Transverse colon (tissue), 4 donors: Measurements from ENCODE around the gene DTX4. TPM values are rescaled to one million over a fixed set of nuclear protein-coding genes. Genes with fewer than 3 reads are reported as not detected.

ENCODE experiments used
- DNase-seq: peaks from one replicate; pipeline ENCODE4 v3.0.0-alpha.2; 2019
- H3K27ac ChIP-seq, 4 donors: fragments of 200-600 bp; sonication (generic); 2 replicates each; pipeline ENCODE4 v1.5.1; 2016 to 2018; ENCODE audit warnings: inconsistent platforms in 4 of 4
- H3K27me3 ChIP-seq: fragments of 200-600 bp; sonication (generic); 2 replicates; pipeline ENCODE4 v1.5.1; 2017; ENCODE audit warnings: inconsistent platforms
- H3K36me3 ChIP-seq, 4 donors: fragments of 200-600 bp; sonication (generic); 2 replicates each; pipeline ENCODE4 v1.5.1; 2017 to 2019; ENCODE audit warnings: inconsistent platforms in 4 of 4
- H3K4me1 ChIP-seq, 4 donors: fragments of 200-600 bp; sonication (generic); 2 replicates each; pipeline ENCODE4 v1.5.1; 2017 to 2020; ENCODE audit warnings: inconsistent platforms in 4 of 4
- H3K4me3 ChIP-seq, 4 donors: fragments of 200-600 bp; sonication (generic); 1 replicate in 1 of 4; 2 replicates in 3 of 4; pipeline versions ENCODE4 v1.5.1 to v1.6.1; 2017 to 2019; ENCODE audit warnings: inconsistent platforms in 4 of 4
- H3K9me3 ChIP-seq, 2 donors: fragments of 200-600 bp; sonication (generic); 2 replicates each; pipeline ENCODE4 v1.5.1; 2017 to 2019; ENCODE audit warnings: inconsistent platforms in 2 of 2
- EP300 ChIP-seq: sonication (generic); formaldehyde crosslinking; IDR thresholded peaks from one replicate; pipeline ENCODE4 v1.6.1; 2017; ENCODE audit warnings: antibody characterized with exemption, low read depth
- POLR2A ChIP-seq: fragments of 450-650 bp; IDR thresholded peaks from one replicate; pipeline ENCODE4 v1.6.1; 2016; ENCODE audit warnings: antibody characterized with exemption, mild to moderate bottlenecking, moderate library complexity
- POLR2AphosphoS5 ChIP-seq, 3 donors: sonication (generic); formaldehyde crosslinking; IDR thresholded peaks; one replicate each; pipeline ENCODE4 v1.6.1; 2016; ENCODE audit warnings: antibody characterized with exemption in 3 of 3
- WGBS, 2 donors: methylation state at CpG; one replicate each; pipeline ENCODE4 v1.1.5; 2018; ENCODE audit warnings: low coverage in 1 of 2; 5-methylcytosine and 5-hydroxymethylcytosine counted together
- in situ Hi-C, 4 donors: fragments of 200-750 bp; cut with MboI; loops; one replicate each; pipeline versions ENCODE4 v1.15.0 to v1.15.1; 2017; ENCODE audit warnings: low sequenced_read_pairs in 3 of 4, low pct_ligation_motif_present in 1 of 4, low pct_unique_long_range_greater_than_20kb in 1 of 4
- intact Hi-C: fragments of 100-400 bp; cut with DNase I; formaldehyde crosslinking; loops from one replicate; pipeline ENCODE4 v1.15.1; 2023; ENCODE audit warnings: low total_unique reads
- total RNA-seq, 4 donors: library from RNA; depleted of rRNA; stranded (reverse); fragments of >200 nt; gene quantifications; one replicate each; pipeline ENCODE4 v1.1.0, GENCODE V29; 2016
- TF ChIP-seq, protein P1 (sequence below), 5 experiments: fragments of 200-600 bp in 3 of 5; fragments of 450-650 bp in 2 of 5; sonication (generic) in 3 of 5; IDR thresholded peaks; 1 replicate in 2 of 5; 2 replicates in 3 of 5; pipeline ENCODE4 v1.5.1; 2016 to 2017; ENCODE audit warnings: antibody characterized with exemption in 5 of 5, inconsistent platforms in 3 of 5, mild to moderate bottlenecking in 2 of 5, moderate library complexity in 1 of 5

DTX4 gene
- total RNA-seq, 4 donors from 2014 or later, result 61.3 to 95.3 (median 77.6) TPM

DNA sequence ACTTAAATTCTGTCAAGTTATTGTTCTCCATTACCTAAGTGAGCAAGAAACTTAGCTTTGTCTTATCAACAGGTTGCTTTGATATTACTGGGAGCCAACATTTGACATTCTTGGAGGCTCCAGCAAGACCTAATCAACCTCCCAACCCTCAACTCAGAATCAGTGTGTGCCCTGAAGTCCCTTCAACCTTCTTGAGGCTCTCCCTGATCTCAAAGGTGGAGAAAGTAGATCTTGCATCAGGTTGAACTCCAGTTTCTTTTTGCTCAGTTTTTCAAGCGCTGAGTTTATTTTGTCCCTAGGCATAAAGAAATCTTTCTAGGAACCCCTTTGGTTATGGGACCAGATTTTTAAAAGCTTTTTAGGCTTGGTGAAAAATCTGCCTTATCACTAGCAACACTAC is 27.8 kb upstream of the DTX4 start:
- WGBS, 2 donors, result 71 to 100% methylated on average over 1 of the region's 1 CpG
- intact Hi-C loops, result no loop called here
- H3K27me3 ChIP-seq, result no peaks in the 10 kb centered on the region
- H3K4me1 ChIP-seq, result peaks cover 0 to 44% (median 22%) of the 10 kb centered on the region in 4 donors
- H3K4me3 ChIP-seq, result peak overlapping the region in 3 of 4 donors; percentile 38 to 77 (median 41)
- peak overlapping the region; percentile 91 to 95 (median 94) for H3K27ac ChIP-seq
- in situ Hi-C loops, result loop anchor here in 1 of 4 donors (10.0 kb wide), 1 partner anchor 569 kb away; the partner anchor contains the start of genes LPXN and ZFP91
- no peak for TF ChIP-seq POLR2AphosphoS5 (IDR thresholded peaks at IDR 0.05)
- no peak for TF ChIP-seq POLR2A
- TF ChIP-seq, protein P1, sequence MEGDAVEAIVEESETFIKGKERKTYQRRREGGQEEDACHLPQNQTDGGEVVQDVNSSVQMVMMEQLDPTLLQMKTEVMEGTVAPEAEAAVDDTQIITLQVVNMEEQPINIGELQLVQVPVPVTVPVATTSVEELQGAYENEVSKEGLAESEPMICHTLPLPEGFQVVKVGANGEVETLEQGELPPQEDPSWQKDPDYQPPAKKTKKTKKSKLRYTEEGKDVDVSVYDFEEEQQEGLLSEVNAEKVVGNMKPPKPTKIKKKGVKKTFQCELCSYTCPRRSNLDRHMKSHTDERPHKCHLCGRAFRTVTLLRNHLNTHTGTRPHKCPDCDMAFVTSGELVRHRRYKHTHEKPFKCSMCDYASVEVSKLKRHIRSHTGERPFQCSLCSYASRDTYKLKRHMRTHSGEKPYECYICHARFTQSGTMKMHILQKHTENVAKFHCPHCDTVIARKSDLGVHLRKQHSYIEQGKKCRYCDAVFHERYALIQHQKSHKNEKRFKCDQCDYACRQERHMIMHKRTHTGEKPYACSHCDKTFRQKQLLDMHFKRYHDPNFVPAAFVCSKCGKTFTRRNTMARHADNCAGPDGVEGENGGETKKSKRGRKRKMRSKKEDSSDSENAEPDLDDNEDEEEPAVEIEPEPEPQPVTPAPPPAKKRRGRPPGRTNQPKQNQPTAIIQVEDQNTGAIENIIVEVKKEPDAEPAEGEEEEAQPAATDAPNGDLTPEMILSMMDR (IDR thresholded peaks at IDR 0.05), result no peak
- no peak for TF ChIP-seq EP300
- H3K9me3 ChIP-seq, result no peaks in the 10 kb centered on the region
- H3K36me3 ChIP-seq, result no peaks in the 10 kb centered on the region
- DNase-seq, result no peak

DNA sequence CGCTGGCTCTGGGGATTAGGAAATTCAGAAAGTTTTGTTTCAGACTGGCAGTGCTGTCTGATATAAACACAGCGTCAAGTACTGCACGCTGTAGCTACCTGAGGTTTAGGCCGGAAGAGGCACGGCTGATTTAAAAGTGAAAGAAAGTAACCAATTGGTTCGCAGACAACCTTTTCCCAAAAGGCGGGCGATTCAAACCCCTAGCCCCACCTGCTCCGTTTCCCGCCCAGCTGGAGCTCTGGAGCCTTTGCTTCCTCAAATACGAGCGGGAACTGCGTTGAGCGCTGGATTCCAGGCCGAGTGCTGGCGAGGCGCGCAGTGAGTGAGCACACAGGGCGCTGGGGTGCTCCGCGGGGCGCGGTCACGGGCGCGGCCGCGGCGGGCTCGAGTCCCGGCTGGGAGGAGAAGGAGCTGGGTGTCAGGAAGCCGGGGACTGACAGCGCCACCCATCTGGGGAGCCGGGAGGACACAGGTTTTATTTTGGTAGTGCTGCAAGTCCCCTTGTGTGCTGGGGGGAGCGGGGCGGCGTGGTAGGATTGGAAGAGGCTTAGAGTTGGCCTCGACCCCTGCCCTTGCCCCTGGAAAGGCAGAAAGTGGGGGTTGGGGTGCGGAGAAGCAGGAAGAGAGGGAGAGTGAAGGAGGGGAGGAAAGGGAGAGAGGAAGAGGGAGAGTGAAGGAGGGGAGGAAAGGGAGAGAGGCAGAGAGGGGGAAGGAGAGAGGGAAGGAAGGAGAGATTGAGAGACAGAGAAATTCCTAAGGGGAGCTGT is 27.2 kb upstream of the DTX4 start:
- H3K36me3 ChIP-seq, result no peaks in the 10 kb centered on the region
- no peaks in the 10 kb centered on the region for H3K9me3 ChIP-seq
- peak overlapping the region; percentile 91 to 95 (median 94) for H3K27ac ChIP-seq
- peak in 2 of 3 donors; percentile 61 to 71 for TF ChIP-seq POLR2AphosphoS5 (IDR thresholded peaks at IDR 0.05)
- TF ChIP-seq POLR2A, result no peak
- TF ChIP-seq, protein P1 (IDR thresholded peaks at IDR 0.05), result no peak
- no peak for TF ChIP-seq EP300
- 3 to 15% methylated on average over 8 to 39 of the region's 39 CpGs for WGBS, 2 donors
- in situ Hi-C loops, result loop anchor here in 1 of 4 donors (10.0 kb wide), 1 partner anchor 570 kb away; the partner anchor contains the start of genes LPXN and ZFP91
- H3K27me3 ChIP-seq, result no peaks in the 10 kb centered on the region
- peak overlapping the region; percentile 13 to 77 (median 40) for H3K4me3 ChIP-seq
- peak; percentile 89 for DNase-seq
- peaks cover 0 to 44% (median 22%) of the 10 kb centered on the region in 4 donors for H3K4me1 ChIP-seq
- intact Hi-C loops, result no loop called here

DNA sequence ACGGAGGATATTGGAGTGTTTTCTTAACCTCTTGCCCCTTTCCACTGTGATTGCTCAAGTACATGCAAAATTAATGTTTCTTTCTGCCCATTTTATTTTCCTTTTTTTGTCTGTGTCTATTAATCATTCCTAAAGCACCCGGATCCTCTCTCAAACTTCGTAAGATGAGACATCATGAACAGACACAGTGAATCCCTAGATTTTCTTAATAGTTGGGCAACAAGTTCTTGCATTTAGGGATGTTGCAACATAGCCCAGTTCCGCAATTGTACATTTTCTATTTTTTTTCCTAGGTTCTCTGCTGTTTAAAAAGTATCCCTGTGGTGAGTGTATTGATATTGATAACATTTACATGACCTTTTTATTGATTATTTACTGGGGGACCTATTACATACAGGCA is 26.4 kb upstream of the DTX4 start:
- H3K27me3 ChIP-seq, result no peaks in the 10 kb centered on the region
- intact Hi-C loops, result no loop called here
- in situ Hi-C loops, result loop anchor here in 1 of 4 donors (10.0 kb wide), 1 partner anchor 571 kb away; the partner anchor contains the start of genes LPXN and ZFP91
- H3K9me3 ChIP-seq, result no peaks in the 10 kb centered on the region
- no peak for DNase-seq
- H3K36me3 ChIP-seq, result peaks cover 0 to 6% (median 0%) of the 10 kb centered on the region in 4 donors
- H3K4me3 ChIP-seq, result peak overlapping the region in 1 of 4 donors; percentile 77
- WGBS, 2 donors, result 44 to 61% methylated on average over 4 of the region's 4 CpGs
- peak overlapping the region; percentile 91 to 95 (median 94) for H3K27ac ChIP-seq
- TF ChIP-seq POLR2AphosphoS5 (IDR thresholded peaks at IDR 0.05) (peak in 1 of 3 donors; percentile 33), EP300 (no peak)
- H3K4me1 ChIP-seq, result peaks cover 0 to 44% (median 22%) of the 10 kb centered on the region in 4 donors

DNA sequence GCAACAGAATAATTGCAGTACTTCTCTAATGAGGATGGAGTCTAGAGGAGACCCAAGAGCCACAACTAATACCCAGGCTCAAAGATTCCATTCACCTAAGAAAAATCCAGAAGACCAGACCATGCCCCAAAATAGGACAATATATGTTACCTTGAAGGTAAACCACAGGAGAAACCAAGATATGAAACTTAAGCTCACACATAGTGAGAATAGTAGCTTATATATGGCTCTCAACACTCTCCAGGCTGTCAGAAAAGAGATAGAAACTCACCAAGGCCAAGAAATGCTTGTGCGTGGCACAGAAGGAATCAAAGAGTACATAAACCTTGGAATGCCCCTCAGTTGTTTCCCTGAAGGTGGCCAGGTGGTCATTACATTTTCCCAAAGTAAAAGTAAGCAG is 20.2 kb upstream of the DTX4 start:
- no peak for DNase-seq
- peaks cover 0 to 6% (median 0%) of the 10 kb centered on the region in 4 donors for H3K4me1 ChIP-seq
- H3K27me3 ChIP-seq, result no peaks in the 10 kb centered on the region
- in situ Hi-C loops (loop anchor here in 1 of 4 donors (25.0 kb wide), 2 partner anchors 136 to 286 kb away; partner anchors contain the start of genes OR5A1 and OR5A2), intact Hi-C loops (no loop called here)
- no peak overlapping the region for H3K27ac ChIP-seq
- no peaks in the 10 kb centered on the region for H3K9me3 ChIP-seq
- TF ChIP-seq, protein P1 (IDR thresholded peaks at IDR 0.05), result no peak
- no peak for TF ChIP-seq POLR2AphosphoS5 (IDR thresholded peaks at IDR 0.05)
- no peak for TF ChIP-seq EP300
- no peak for TF ChIP-seq POLR2A
- WGBS, 2 donors, result 81 to 83% methylated on average over 1 of the region's 1 CpG
- no peak overlapping the region for H3K4me3 ChIP-seq
- peaks cover 0 to 7% (median 3%) of the 10 kb centered on the region in 4 donors for H3K36me3 ChIP-seq
